Esophagus squamous epithelium (tissue), 5 donors: ENCODE results near the gene PDZRN3. TPM values are rescaled to one million over a fixed set of nuclear protein-coding genes. Genes with fewer than 3 reads are reported as not detected.

Experiments used
- DNase-seq: peaks from one replicate; lab custom pipeline; 2025; lab: John Stamatoyannopoulos, UW
- H3K27ac ChIP-seq, 4 donors: fragments of 200-600 bp; sonication (generic); one replicate each; pipeline ENCODE4 v1.5.1; 2016 to 2019; ENCODE audit warnings: mild to moderate bottlenecking in 1 of 4
- H3K27me3 ChIP-seq, 4 donors: fragments of 200-600 bp; sonication (generic); 1 replicate in 3 of 4; 2 replicates in 1 of 4; pipeline versions ENCODE4 v1.5.1 to v1.6.0; 2017 to 2021; ENCODE audit warnings: antibody characterized with exemption in 1 of 4
- H3K36me3 ChIP-seq, 3 donors: fragments of 200-600 bp; sonication (generic); one replicate each; pipeline ENCODE4 v1.5.1; 2016 to 2019
- H3K4me1 ChIP-seq, 3 donors: fragments of 200-600 bp; sonication (generic); one replicate each; pipeline ENCODE4 v1.5.1; 2017 to 2019
- H3K4me3 ChIP-seq, 4 donors: fragments of 200-600 bp; sonication (generic); 1 replicate in 3 of 4; 2 replicates in 1 of 4; pipeline ENCODE4 v1.5.1; 2016 to 2019; ENCODE audit warnings: mild to moderate bottlenecking in 2 of 4, moderate library complexity in 1 of 4
- H3K9me3 ChIP-seq, 3 donors: fragments of 200-600 bp; sonication (generic); one replicate each; pipeline ENCODE4 v1.5.1; 2016 to 2019
- POLR2A ChIP-seq, 4 donors: fragments of 450-650 bp; IDR thresholded peaks; one replicate each; pipeline ENCODE4 v1.6.1; 2017; ENCODE audit warnings: antibody characterized with exemption in 4 of 4, mild to moderate bottlenecking in 4 of 4, moderate library complexity in 3 of 4
- WGBS, 2 donors: methylation state at CpG; one replicate each; pipeline ENCODE4 v1.1.5; 2018; 5-methylcytosine and 5-hydroxymethylcytosine counted together
- intact Hi-C: fragments of 100-400 bp; cut with DNase I; formaldehyde crosslinking; loops from one replicate; pipeline ENCODE4 v1.15.0; 2022
- total RNA-seq, 4 donors: library from RNA; depleted of rRNA; stranded (reverse); fragments of >200 nt; gene quantifications; one replicate each; pipeline ENCODE4 v1.1.0, GENCODE V29; 2016
- TF ChIP-seq, protein P1 (sequence below), 6 experiments: fragments of 450-650 bp in 4 of 6; fragments of 200-600 bp in 2 of 6; sonication (generic) in 2 of 6; IDR thresholded peaks; one replicate each; pipeline ENCODE4 v1.5.1; 2016 to 2019; ENCODE audit warnings: antibody characterized with exemption in 6 of 6, mild to moderate bottlenecking in 4 of 6, moderate library complexity in 4 of 6
- donor health status: DM: yes; HTN: yes; CAD: no.

The PDZRN3 gene
- total RNA-seq, 4 donors from 2014 or later: 22.1 to 54.9 (median 38.9) TPM

DNA sequence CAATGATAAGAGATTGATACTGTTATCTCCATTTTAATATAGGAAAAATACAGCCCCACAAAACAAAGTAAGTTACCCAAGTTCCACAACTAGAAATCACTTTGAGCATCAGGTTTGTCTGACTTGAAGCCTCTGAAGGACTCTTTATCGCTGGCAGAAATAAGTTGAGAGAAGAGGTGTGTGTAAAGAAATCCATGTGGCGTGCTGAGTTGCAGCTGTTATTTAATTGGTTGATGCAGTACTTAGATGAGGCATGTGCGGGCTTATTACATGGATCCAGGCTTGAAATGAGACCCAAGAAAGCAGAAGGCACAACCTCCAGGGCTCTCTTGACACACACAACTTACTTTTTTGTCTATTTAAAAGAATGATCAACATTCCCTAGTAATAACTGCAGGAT, 221.3 kb downstream of the PDZRN3 start:
- H3K36me3 ChIP-seq: no peaks in the 10 kb centered on the region
- TF ChIP-seq, protein P1, sequence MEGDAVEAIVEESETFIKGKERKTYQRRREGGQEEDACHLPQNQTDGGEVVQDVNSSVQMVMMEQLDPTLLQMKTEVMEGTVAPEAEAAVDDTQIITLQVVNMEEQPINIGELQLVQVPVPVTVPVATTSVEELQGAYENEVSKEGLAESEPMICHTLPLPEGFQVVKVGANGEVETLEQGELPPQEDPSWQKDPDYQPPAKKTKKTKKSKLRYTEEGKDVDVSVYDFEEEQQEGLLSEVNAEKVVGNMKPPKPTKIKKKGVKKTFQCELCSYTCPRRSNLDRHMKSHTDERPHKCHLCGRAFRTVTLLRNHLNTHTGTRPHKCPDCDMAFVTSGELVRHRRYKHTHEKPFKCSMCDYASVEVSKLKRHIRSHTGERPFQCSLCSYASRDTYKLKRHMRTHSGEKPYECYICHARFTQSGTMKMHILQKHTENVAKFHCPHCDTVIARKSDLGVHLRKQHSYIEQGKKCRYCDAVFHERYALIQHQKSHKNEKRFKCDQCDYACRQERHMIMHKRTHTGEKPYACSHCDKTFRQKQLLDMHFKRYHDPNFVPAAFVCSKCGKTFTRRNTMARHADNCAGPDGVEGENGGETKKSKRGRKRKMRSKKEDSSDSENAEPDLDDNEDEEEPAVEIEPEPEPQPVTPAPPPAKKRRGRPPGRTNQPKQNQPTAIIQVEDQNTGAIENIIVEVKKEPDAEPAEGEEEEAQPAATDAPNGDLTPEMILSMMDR (IDR thresholded peaks at IDR 0.05): no peak
- TF ChIP-seq POLR2A (IDR thresholded peaks at IDR 0.05): no peak
- DNase-seq: no peak
- peaks cover 0 to 70% (median 15%) of the 10 kb centered on the region in 3 donors for H3K4me1 ChIP-seq
- 82 to 94% methylated on average over 3 of the region's 3 CpGs for WGBS, 2 donors
- H3K27ac ChIP-seq: peak overlapping the region in 3 of 4 donors; percentile 12 to 81 (median 64)
- H3K4me3 ChIP-seq: no peak overlapping the region
- H3K9me3 ChIP-seq: no peaks in the 10 kb centered on the region
- H3K27me3 ChIP-seq: no peaks in the 10 kb centered on the region
- intact Hi-C loops: no loop called here

DNA sequence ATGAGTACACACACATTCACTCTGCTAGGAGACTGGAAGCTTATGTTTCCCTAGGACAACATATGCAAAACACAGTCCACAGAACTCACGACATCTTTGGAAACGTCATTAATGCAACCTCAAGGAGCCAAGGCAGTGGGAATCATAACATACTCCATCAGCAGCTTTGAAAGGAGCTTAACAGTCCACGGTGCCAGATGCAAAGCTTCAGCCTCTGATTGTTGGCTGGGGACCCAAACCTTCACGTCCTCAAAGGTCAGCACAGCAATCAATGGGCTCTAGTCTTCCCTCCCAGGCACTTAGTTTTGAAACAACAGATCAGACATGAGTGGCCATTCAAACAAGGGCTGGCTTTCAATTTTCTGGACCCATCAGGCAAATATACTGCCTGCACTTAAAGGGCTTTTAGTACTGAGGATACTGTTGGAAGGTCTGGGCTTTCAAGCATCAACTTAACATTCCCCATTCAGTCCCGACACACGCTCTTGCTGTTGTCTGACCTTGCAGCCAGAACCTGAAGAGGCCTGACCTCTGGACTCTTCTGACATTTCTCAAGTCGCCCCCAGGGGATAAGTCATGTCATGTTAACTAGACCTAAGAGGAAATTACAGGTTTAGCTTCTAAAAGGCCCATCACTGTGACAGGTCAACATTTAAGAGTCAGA, 223.0 kb downstream of the PDZRN3 start:
- WGBS, 2 donors: 54 to 68% methylated on average over 7 of the region's 7 CpGs
- Histone ChIP-seq H3K4me3 (no peak overlapping the region), H3K9me3 (no peaks in the 10 kb centered on the region), H3K4me1 (peaks cover 0 to 56% (median 15%) of the 10 kb centered on the region in 3 donors), H3K27ac (peak overlapping the region in 3 of 4 donors; percentile 74 to 81 (median 80)), H3K27me3 (no peaks in the 10 kb centered on the region), H3K36me3 (peaks cover 0 to 5% (median 0%) of the 10 kb centered on the region in 3 donors)
- no peak for DNase-seq
- intact Hi-C loops: no loop called here
- no peak for TF ChIP-seq POLR2A (IDR thresholded peaks at IDR 0.05)
- TF ChIP-seq, protein P1 (IDR thresholded peaks at IDR 0.05): no peak

DNA sequence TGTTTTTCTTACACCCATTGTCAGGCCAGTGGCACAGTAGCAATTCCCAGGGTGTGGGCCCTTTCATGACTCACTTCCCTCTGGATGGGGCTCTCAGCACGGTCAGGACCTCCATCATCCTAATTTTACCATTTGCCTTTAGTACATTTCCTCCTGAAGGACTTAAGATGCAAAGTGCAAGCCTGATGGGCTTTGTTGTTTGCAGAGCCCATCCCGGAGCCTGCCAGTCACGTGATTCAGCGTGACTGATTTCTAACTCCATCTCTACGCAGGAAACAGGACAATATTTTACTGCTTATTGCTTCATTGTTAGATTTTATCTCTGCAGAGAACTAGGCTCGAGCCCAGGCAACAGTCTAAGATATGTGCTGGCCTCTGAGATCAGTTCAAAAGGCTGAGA, 223.7 kb downstream of the PDZRN3 start:
- no peak for TF ChIP-seq POLR2A (IDR thresholded peaks at IDR 0.05)
- TF ChIP-seq, protein P1 (IDR thresholded peaks at IDR 0.05): no peak
- H3K27me3 ChIP-seq: no peaks in the 10 kb centered on the region
- H3K27ac ChIP-seq: peak overlapping the region in 3 of 4 donors; percentile 74 to 81 (median 80)
- DNase-seq: no peak
- intact Hi-C loops: no loop called here
- peaks cover 0 to 49% (median 15%) of the 10 kb centered on the region in 3 donors for H3K4me1 ChIP-seq
- 35 to 41% methylated on average over 6 of the region's 6 CpGs for WGBS, 2 donors
- no peak overlapping the region for H3K4me3 ChIP-seq
- peaks cover 0 to 7% (median 0%) of the 10 kb centered on the region in 3 donors for H3K36me3 ChIP-seq
- no peaks in the 10 kb centered on the region for H3K9me3 ChIP-seq

DNA sequence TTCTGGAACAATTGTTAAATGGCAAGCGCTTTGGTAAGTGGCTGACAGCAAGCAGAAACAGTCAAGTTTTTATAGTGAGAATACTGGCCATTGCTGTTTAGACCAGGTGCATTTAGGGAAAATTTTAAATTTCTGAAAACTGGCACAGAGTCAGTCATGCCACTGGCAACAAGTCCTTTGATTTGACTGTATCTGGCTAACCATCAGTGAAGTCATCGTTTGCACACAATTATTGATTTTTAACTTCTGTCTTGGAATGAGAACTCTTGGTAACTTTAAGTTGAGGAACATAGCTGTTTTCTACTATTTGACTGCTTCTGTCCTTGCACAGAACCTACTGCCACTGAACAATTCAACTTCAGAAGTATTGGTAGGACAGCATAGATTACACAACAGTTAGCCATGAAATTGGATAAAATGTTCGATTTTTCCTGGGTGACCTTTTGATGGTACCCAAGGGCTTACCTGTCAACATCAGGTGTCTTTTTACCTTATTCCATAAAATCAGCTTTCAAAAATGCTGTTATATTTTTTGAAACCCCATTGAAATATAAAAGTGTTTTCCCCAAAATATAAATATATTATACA, 225.0 kb downstream of the PDZRN3 start:
- 79 to 90% methylated on average over 3 of the region's 3 CpGs for WGBS, 2 donors
- peaks cover 0 to 39% (median 7%) of the 10 kb centered on the region in 3 donors for H3K4me1 ChIP-seq
- no peak for TF ChIP-seq POLR2A (IDR thresholded peaks at IDR 0.05)
- TF ChIP-seq, protein P1 (IDR thresholded peaks at IDR 0.05): no peak
- H3K27ac ChIP-seq: peak overlapping the region in 2 of 4 donors; percentile 23 to 33
- H3K9me3 ChIP-seq: no peaks in the 10 kb centered on the region
- intact Hi-C loops: no loop called here
- peaks cover 0 to 14% (median 0%) of the 10 kb centered on the region in 3 donors for H3K36me3 ChIP-seq
- no peak for DNase-seq
- no peak overlapping the region for H3K4me3 ChIP-seq
- no peaks in the 10 kb centered on the region for H3K27me3 ChIP-seq

DNA sequence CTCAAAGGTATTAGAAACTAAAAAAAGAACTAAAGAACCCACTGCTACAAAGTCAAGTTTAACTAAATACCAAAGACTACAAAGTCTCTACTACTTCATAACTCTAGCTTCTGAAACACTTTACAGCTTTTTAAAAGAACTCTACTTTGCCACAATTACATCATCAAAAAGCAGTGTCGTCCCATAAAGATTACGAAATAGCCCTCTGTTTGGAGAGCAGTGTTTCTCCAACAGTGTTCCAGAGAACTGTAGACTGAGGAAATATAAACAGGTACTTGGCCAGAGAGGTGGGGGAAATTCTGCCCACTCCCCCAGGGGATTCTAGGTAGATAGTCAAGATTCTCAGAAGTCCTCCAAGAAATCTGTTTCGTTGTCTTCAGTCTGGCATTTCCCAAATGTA, 225.6 kb downstream of the PDZRN3 start:
- no peak for DNase-seq
- Histone ChIP-seq H3K9me3 (no peaks in the 10 kb centered on the region), H3K4me1 (peaks cover 0 to 32% (median 6%) of the 10 kb centered on the region in 3 donors), H3K36me3 (peaks cover 0 to 14% (median 0%) of the 10 kb centered on the region in 3 donors), H3K4me3 (no peak overlapping the region), H3K27ac (peak overlapping the region in 3 of 4 donors; percentile 16 to 33 (median 23)), H3K27me3 (no peaks in the 10 kb centered on the region)
- TF ChIP-seq POLR2A (IDR thresholded peaks at IDR 0.05): no peak
- TF ChIP-seq, protein P1 (IDR thresholded peaks at IDR 0.05): no peak
- intact Hi-C loops: no loop called here
- WGBS, 2 donors: 51 to 55% methylated on average over 3 of the region's 3 CpGs
